NCI-H1694 treated with DMSO at 0.1 percent for 48 hours (cell line): ENCODE measurements around the gene ASPG.

ENCODE experiments used
- DNase-seq: peaks from one replicate; lab custom pipeline; 2025; lab: John Stamatoyannopoulos, UW

ASPG gene

DNA sequence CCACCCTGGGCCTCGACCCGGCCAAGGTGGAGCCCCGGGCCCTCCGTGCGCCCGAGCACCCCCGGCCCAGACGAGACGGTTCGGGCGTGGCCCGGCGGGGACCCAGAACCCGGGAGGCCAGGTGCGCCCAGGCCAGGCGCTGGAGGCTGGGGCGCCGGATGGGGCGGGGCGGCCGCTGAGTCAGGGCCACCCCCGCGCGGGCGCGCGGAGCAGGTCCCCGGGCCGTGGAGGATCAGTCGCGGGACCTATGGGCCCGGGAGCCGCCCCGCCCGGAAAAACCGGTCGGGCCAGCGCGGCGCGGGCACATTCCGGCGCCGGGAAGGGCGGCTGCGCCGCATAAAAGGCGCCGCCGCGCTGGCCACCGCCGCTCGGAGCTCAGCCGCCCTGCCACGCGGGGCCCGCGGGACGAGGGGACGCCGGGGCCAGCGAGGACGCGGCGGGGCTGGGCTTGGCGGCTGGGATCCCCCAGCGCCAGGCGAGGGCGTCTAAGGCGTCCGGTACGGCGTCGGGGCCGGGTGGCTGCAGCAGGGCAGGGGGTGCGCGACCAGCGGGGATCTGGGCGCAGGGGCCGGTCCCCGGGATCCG lies 31.3 kb downstream of the ASPG start:
- no peak for DNase-seq

DNA sequence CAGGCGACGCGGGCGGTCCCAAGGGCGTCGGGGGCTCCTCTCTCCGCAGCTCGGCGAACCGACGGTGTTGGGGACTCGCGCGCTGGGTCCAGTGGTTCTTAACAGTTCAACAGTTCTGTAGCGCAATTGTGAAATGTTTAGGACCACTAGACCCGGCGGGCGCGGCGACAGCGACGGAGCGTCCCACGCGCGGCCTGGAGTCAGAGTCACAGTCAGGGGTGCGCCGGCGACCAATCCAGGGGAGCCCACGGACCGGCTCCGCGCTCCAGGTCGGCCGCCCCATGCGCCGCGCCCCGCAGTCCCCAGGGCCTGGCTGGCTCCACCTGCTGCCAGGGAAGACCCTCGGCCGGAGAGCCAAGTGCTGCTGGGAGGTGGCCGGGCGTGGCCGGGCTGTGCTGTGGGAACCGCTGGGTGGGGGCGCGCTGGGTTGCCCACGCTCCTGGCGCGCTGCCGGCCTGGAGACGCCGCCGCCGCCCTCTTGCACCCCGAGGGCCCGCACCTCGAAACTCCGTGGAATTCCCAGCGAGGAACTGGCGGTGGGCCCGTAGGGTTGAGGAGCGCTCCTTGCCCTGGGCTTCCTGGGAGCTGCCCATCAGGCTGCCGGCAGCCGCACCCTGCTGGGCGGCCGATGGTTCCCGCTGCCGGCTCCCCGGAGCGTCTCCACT lies 32.0 kb downstream of the ASPG start:
- DNase-seq = no peak

DNA sequence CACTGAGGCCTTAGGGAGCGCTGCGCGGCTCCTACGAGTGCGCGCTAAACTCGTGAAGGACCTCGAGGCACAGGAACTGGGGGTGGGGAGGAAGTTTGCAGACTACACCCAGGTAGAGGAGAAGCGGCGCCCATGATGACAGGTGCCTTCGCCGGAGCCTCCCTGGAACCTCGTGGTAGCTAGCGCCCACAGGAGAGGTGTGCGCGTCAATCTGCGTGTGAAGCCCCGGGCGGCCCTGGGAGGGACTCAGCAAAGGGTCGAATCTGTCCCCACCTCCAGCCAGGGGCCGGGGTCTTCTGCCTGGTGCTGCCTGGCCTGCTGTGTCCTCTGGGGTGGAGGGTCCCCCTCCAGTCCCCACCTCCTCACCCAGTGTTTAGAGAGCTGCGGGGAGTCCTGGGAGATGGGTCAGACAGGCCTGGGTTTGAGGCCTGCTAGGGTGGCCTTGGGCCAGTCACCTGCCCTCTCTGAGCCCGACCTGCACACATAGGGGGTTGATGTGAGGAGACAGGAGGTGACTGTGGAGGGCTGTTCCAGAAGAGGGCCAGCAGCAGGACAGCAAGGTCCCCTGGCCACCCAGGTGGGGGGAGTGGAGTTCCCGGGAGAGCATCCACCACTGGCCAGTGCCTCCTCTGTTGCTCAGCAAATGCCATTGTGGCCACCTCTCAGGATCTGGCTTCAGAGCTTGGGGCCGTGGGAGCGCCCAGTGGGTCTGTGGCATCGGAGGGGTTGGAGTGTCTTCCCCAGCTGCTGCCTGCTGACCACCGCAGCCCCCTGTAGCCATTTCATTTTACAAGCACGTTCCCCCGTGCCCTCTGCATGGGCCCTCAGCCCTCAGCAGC lies 32.7 kb downstream of the ASPG start:
- DNase-seq = no peak

DNA sequence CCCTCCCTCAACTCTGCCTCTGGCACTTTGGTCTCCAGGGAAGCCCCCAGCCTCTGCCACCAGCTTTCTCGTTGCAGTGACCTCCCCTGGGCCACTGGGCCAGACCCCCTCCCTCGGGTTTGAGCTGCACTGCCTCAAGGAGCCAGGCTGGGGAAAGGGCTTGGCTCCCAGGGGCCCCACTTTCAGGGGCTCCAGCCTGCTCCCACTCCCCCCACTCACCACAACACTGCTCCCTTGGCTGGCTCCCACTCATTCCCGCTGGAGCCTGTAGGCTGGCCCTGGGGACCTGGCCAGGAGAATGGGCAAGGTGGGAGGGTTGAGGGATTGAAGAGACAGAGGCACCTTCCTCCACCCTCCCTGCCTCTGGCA lies 33.6 kb downstream of the ASPG start:
- no peak for DNase-seq

GRCh38 chr14:104119488-104120251 lies 34.2 kb downstream of the ASPG start:
- no peak for DNase-seq

GRCh38 chr14:104120281-104120741 lies 34.8 kb downstream of the ASPG start:
- no peak for DNase-seq

- no peak for DNase-seq
These were observed 35.6 kb downstream of the ASPG start for GRCh38 chr14:104121142-104121541.

DNA sequence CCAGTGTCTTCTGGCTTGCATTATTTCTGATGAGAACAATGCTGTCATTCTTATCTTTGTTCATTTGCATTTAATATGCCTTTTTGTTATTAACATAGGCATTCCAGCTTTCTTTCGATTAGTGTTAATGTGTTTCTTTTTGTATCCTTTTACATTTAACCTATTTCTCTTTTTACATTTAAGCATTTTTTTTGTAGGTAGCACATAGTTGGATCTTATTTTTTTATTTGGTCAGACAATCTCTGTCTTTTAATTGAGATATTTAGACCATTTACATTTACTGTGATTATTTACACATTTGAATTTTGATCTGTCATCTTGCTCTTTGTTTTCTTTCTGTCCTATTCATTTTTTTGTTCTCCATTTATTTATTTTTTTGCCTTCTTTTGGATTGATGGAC lies 38.4 kb downstream of the ASPG start:
- no peak for DNase-seq

DNA sequence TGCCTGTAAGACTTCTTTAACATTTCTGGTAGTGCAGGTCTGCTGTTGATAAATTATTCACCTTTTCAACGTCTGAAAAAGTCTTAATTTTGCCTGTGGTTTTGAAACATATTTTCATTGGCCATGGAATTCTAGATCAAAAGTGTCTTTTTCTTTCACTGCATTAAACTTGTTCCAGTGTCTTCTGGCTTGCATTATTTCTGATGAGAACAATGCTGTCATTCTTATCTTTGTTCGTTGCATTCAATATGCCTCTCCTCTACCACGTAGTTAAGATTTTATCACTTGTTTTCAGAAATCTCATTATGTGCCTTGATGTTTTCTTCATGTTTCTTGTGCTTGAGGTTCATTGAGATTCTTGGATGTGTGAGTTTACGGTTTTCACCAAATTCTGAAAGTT lies 39.5 kb downstream of the ASPG start:
- no peak for DNase-seq

DNA sequence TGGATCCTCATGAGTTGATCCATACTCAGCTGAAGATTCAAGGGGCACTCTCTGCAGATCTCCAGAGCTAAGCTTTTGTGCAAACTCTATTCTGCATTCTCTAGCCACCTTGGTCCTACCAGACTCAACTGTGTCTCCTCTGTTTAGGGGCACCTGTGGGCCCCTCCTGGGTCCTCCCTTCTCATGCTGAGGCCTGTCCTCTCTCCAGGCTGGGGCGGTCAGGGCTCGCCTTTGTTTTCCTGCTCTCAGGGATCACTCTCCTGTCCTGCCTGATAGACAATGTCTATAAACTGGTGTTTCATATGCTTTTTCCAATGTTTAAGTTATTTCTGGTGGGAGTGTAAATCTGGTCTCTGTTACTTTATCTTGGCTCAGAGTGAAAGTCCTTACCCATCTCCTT lies 41.3 kb downstream of the ASPG start:
- no peak for DNase-seq

GRCh38 chr14:104128981-104129380 lies 43.5 kb downstream of the ASPG start:
- no peak for DNase-seq

- no peak for DNase-seq
These were observed 44.1 kb downstream of the ASPG start for GRCh38 chr14:104129556-104129955.

- DNase-seq = peak; percentile 98
These were observed 45.6 kb downstream of the ASPG start for GRCh38 chr14:104130974-104131651.

- DNase-seq = no peak
These were observed 46.6 kb downstream of the ASPG start for GRCh38 chr14:104131968-104132732.

DNA sequence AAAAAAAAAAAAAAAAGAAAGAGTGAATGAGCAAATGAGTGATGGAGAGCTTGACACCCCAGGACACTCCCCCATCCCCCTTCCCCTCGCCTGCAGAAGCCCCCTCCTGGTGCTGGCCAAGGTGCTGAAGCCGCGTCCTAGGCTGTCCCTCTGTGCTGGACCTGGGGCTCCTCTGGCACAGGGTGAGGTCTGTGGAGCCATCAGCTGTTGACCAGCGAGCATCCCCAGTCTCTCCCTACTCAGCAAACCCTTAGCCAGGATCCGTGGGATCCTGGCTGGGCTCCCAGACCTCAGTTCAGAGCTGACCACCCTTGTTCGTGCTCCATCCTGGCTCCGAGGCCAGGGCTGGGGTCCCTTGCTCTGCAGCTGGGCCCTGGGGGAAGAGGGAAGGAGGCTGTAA lies 47.5 kb downstream of the ASPG start:
- no peak for DNase-seq

- DNase-seq = no peak
These were observed 48.0 kb downstream of the ASPG start for GRCh38 chr14:104133496-104133895.

DNA sequence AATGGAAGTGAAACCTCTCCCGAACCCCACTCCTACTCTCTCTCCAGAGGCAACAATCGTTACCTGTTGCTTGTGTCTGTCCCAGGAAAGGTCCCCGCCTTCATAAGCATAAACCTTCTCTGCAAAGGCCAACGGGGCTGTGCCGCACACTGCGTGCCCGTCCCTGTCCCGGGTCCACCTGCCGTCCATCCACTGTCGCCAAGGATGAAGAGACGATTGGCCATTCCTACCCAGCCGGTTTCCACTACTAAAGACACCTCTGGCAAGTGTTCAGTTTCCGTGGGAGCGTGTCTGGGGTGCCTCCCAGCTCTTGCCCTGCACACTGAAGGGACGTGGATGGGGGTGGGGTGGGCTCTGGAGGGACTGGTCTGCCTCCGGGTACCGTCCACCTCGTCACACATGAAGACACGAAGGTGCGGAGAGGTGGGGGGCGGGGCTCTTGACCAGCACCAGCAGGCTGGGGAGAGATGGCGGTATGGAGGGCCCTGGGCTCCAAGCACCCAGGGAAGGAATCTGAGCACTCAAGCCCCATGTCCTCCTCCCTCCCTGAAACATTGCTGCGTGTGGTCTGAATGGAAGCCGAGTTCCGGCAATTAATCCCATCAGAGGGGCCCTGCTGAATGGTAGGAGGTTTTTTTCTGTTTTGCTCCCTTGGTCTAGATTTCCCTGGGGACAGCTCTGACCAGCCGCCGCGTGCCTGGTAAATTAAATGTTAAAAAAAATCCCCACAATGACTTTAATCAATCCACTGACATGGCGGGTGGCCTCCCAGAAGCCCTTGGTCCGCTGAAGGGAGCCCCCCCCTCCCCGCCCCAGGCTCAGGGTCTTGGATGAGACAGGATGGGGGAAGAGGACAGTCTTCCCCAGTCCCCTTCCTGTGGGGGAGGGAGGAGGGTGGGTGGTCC lies 48.8 kb downstream of the ASPG start:
- DNase-seq = no peak

DNA sequence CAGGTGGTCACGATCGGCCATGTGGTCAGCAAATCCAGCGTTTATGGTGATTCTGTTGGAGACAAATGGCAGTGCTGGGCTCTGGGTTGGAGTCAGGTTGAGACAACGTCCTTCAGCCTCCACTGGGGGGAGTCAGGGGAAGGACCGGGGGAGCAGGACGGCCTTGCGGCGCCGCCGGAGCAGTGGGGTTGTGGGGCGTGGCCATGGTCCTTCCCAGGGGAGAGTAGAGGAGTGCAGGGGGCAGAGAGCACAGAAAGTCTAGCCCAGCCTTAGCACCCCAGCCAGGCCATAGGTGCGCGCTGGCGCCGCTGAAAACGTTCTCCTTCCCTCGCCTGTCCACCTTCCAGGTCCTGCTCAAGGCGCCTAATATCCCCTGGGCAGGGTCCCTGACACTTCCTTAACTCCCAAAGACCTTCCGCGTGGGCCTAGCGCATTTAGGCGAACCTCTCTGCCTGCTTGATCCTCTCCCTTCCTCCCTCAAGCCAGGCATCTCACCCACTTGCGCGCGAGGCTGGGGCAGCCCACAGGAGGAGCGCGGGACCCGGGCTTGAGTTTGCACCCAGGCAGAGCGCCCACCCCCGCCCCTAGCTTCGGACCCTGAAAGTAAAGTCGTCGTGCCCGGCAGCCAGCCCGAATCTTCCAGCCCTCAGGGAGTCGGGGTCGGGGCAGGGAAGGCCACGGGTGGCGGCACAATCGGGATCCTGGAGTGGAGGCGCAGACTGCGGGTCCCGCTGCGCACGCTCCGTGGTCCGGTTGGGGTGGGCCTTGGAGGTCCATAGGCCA lies 49.8 kb downstream of the ASPG start:
- no peak for DNase-seq

GRCh38 chr14:104135904-104136471 lies 50.5 kb downstream of the ASPG start:
- no peak for DNase-seq
